ENCODE results near the gene MYL6. TPM values are rescaled to one million over a fixed set of nuclear protein-coding genes. Genes with fewer than 3 reads are reported as not detected.
A peak's percentile ranks its signal among the peaks of the same experiment; 100 is the strongest.

Gene MYL6
- total and polyA plus RNA-seq, 9 of the 15 experiments (the other 6 are each of a cell fraction or from before 2014, with no cell fraction given) = 557 to 1,664 (median 958) TPM

DNA sequence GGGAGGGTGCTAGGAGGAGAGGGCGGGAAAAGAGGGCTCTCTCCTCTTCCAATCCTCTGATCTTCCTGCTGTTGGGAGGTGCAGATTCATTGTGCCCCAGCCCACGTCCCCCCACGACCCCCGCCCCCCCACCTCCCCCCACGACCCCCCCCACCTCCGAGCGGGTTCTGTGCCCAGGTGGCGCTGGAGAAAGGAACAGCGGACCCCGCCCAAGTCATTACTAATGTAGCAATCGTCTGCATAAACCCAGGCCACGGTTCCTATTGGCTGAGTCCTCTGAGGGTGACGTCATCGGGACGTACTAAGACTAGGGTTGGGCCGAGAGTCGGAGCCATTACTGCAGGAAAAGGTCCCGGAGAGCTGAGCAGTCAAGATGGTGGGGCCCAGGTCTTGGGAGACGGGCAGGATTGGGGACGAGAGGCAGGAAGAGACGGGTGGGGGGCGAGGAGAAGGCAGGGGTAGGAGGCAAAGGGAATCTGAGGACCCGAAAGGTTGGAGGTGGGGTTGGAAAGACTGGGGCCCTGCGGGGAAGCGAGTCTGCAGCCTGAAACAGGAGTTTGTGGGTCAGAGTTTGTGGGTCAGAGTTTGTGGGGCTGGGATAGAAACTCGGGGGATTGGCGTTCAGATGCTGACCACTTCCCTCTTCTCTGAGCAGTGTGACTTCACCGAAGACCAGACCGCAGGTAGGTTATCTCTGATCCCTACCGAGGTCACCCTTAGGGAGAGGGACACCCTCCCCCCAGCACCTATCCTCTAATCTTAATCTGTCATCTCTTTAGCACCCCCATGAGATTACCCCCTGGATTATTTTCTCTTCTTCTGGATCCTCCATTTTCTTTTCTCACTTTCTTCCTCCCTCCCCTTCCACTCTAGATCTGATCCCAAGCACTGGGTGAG lies at the start of gene MYL6 (continued):
- TF ChIP-seq, protein P1, sequence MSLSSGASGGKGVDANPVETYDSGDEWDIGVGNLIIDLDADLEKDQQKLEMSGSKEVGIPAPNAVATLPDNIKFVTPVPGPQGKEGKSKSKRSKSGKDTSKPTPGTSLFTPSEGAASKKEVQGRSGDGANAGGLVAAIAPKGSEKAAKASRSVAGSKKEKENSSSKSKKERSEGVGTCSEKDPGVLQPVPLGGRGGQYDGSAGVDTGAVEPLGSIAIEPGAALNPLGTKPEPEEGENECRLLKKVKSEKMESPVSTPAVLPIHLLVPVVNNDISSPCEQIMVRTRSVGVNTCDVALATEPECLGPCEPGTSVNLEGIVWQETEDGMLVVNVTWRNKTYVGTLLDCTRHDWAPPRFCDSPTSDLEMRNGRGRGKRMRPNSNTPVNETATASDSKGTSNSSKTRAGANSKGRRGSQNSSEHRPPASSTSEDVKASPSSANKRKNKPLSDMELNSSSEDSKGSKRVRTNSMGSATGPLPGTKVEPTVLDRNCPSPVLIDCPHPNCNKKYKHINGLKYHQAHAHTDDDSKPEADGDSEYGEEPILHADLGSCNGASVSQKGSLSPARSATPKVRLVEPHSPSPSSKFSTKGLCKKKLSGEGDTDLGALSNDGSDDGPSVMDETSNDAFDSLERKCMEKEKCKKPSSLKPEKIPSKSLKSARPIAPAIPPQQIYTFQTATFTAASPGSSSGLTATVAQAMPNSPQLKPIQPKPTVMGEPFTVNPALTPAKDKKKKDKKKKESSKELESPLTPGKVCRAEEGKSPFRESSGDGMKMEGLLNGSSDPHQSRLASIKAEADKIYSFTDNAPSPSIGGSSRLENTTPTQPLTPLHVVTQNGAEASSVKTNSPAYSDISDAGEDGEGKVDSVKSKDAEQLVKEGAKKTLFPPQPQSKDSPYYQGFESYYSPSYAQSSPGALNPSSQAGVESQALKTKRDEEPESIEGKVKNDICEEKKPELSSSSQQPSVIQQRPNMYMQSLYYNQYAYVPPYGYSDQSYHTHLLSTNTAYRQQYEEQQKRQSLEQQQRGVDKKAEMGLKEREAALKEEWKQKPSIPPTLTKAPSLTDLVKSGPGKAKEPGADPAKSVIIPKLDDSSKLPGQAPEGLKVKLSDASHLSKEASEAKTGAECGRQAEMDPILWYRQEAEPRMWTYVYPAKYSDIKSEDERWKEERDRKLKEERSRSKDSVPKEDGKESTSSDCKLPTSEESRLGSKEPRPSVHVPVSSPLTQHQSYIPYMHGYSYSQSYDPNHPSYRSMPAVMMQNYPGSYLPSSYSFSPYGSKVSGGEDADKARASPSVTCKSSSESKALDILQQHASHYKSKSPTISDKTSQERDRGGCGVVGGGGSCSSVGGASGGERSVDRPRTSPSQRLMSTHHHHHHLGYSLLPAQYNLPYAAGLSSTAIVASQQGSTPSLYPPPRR (CRISPR knock-in tag; IDR thresholded peaks at IDR 0.05; ENCODE audit: borderline replicate concordance) = no peak
- TF ChIP-seq PPARD (CRISPR knock-in tag; IDR thresholded peaks at IDR 0.05) = 0 out of 2 replicates have a peak, but pooled peaks have one; percentile 47
- TF ChIP-seq, protein P2, sequence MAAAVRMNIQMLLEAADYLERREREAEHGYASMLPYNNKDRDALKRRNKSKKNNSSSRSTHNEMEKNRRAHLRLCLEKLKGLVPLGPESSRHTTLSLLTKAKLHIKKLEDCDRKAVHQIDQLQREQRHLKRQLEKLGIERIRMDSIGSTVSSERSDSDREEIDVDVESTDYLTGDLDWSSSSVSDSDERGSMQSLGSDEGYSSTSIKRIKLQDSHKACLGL (CRISPR knock-in tag; IDR thresholded peaks at IDR 0.05; ENCODE audit: borderline replicate concordance, poor library complexity, severe bottlenecking) = no peak
- no peak for TF ChIP-seq POLR3G (IDR thresholded peaks at IDR 0.05; ENCODE audit: extremely low read depth, insufficient read length, insufficient replicate concordance)
- peak; percentile 82 for TF ChIP-seq KAT8 (IDR thresholded peaks at IDR 0.05; ENCODE audit: low read depth)
- no peak for TF ChIP-seq NRF1 (conservative IDR thresholded peaks at IDR 0.05 in 1 of 2, IDR thresholded peaks at IDR 0.05 in 1 of 2)
- no peak for TF ChIP-seq TFAM (CRISPR knock-in tag; conservative IDR thresholded peaks at IDR 0.05)
- no peak for TF ChIP-seq ZNF282 (CRISPR knock-in tag; IDR thresholded peaks at IDR 0.05)
- TF ChIP-seq, protein P3, sequence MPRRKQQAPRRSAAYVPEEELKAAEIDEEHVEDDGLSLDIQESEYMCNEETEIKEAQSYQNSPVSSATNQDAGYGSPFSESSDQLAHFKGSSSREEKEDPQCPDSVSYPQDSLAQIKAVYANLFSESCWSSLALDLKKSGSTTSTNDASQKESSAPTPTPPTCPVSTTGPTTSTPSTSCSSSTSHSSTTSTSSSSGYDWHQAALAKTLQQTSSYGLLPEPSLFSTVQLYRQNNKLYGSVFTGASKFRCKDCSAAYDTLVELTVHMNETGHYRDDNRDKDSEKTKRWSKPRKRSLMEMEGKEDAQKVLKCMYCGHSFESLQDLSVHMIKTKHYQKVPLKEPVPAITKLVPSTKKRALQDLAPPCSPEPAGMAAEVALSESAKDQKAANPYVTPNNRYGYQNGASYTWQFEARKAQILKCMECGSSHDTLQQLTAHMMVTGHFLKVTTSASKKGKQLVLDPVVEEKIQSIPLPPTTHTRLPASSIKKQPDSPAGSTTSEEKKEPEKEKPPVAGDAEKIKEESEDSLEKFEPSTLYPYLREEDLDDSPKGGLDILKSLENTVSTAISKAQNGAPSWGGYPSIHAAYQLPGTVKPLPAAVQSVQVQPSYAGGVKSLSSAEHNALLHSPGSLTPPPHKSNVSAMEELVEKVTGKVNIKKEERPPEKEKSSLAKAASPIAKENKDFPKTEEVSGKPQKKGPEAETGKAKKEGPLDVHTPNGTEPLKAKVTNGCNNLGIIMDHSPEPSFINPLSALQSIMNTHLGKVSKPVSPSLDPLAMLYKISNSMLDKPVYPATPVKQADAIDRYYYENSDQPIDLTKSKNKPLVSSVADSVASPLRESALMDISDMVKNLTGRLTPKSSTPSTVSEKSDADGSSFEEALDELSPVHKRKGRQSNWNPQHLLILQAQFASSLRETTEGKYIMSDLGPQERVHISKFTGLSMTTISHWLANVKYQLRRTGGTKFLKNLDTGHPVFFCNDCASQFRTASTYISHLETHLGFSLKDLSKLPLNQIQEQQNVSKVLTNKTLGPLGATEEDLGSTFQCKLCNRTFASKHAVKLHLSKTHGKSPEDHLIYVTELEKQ (CRISPR knock-in tag; IDR thresholded peaks at IDR 0.05) = 0 out of 2 replicates have a peak, but pooled peaks have one; percentile 11
- TF ChIP-seq DPF2 (IDR thresholded peaks at IDR 0.05) = peak; percentile 72
- TF ChIP-seq BRF1 (IDR thresholded peaks at IDR 0.05; ENCODE audit: borderline replicate concordance, extremely low read depth, insufficient read length) = no peak
- TF ChIP-seq, protein P4, sequence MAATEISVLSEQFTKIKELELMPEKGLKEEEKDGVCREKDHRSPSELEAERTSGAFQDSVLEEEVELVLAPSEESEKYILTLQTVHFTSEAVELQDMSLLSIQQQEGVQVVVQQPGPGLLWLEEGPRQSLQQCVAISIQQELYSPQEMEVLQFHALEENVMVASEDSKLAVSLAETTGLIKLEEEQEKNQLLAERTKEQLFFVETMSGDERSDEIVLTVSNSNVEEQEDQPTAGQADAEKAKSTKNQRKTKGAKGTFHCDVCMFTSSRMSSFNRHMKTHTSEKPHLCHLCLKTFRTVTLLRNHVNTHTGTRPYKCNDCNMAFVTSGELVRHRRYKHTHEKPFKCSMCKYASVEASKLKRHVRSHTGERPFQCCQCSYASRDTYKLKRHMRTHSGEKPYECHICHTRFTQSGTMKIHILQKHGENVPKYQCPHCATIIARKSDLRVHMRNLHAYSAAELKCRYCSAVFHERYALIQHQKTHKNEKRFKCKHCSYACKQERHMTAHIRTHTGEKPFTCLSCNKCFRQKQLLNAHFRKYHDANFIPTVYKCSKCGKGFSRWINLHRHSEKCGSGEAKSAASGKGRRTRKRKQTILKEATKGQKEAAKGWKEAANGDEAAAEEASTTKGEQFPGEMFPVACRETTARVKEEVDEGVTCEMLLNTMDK (IDR thresholded peaks at IDR 0.05; ENCODE audit: borderline replicate concordance, insufficient read depth, low read depth, low read length, poor library complexity, severe bottlenecking) = no peak

All from K562 (cell line).